Stimulated activated CD4-positive, alpha-beta T cell treated with anti-CD3 and anti-CD28 coated beads, Interleukin-4, amount 100 ng/mL, for 1 hour (primary cell): ENCODE results near the gene EEF2K.
"Not testable (repeated sequence)": the region's sequence is repeated elsewhere in the genome, so short reads cannot be mapped to it uniquely, and the experiment has no call there.

Experiments
- DNase-seq: peaks from one replicate; pipeline ENCODE4 v3.0.0-alpha.2; 2020

EEF2K gene

DNA sequence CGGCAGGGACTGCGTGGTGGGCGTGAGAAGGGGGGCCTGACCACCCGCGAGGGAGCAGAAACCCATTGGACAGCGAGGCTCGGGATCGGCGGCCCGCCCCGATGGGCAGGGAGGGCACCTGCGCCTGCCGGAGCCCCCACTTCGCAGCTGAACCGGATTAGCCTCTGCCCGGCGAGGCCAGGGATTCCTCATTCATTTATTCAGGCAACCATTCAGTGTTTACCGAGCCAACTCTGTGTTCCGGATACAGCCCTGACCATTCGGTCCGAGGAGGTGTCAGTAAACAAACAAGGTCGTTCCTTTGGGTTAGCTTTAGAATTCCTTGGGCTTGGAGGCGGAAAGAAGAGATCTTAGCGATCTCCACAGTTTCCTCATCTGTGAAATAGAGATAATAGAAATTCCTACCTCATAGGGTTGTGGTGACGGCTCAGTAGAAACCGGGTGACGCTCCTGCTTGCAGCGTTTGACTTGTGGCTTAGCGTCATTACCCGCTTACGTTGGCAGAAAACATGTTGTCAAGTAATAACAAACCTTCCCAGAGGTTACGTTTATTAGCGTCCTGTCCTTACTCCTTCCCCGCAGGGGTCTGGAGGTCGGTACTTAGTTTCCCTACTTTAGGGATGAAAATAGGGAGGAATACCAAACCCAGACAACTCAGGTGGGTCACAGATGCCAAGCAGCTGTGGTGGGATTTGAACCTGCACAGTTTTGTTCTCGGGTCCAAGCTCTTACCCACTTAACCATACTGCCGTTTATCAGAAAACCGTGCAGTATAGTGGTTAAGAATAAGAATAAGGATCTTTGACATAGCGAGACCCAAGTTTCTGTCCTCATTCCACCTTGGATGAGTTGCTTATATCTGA, 92.0 kb downstream of the EEF2K start:
- DNase-seq, result peak; percentile 59

DNA sequence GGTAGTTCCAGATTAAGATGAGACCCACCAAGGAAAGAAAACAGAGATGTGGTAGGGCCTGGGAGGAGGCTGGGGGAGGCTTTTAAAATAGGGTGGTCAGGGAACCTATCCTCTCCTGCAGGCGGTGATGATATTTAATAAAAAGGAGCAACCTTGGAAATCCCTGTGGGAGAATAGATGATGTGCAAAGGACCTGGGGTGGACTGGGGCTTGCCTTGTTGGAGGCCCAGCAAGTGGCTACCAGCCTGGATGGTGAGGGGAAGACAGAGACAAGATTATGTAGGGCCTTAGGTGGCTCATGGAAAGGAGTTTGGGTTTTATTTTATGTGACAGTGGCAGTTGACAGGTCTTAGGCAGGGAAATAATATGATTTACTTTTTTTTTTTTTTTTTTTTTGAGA, 93.0 kb downstream of the EEF2K start:
- DNase-seq, result no peak

DNA sequence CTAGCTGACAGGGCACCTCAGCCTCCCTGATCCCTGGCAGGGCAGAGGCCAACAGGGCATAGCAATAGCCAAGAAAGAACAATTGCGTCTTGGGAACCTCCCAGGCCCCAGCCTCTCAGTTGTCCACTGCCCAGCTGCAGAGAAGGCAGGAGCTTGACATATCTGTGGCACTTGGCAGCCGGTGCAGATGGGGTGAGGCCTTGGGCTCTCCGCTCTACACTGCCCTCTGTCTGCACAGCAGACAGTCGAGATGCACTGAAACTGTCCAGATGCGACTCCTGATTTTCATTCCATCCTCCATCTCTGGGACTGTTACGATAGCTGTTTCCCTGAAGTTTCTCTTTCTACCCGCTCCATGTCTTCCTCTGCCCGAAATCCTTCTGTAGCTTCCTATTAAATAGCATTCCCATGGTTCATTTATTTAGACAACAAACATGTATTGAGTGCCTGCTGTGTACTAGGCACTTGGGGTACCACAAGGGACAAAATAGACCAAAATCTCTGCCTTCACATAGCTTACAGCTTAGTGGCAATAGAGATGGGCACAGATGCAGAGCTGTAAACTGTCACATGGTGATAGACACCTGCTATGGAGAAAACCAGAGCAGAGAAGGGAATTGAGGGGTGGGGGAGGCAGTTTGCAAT, 94.5 kb downstream of the EEF2K start:
- peak; percentile 41 for DNase-seq

DNA sequence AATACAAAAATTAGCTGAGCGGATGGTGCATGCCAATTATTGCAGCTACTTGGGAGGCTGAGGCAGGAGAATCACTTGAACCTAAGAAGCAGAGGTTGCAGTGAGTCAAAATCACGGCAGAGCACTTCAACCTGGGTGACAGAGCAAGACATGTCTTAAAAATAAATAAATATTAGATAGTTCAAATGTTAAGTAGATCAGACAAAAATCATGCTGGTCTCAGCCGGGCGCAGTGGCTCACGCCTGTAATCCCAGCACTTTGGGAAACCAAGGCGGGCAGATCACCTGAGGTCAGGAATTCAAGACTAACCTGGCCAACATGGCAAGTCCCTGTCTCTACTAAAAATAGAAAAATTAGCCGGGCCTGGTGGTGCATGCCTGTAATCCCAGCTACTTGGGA, 95.3 kb downstream of the EEF2K start:
- not testable (repeated sequence) for DNase-seq

DNA sequence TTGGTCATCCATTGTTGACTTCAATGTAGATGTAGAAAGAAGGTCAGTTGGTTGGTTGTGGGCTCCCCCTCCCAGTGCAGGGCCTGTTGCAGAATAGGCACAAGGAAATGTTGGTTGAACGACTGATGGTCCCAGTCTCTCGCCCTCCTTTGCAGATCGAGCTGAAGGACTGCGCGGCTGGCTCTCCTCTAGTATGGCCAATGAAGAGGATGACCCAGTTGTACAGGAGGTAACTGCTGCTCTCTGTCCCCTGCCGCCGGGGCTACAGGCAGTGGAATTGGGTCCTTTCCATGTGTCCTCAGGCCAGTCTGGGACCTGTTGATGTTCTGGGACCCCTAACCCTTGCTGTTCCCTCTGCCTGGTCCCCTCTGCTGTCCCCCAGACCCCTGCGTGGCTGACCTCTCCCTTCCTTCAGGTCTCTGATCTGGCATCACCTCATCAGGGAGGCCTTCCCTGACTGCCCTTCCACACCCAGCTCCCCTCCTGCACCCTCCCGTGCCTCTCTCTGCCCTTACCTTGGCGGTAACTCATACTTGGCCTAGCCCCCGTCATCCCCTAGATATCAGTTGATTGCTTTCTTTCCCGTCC, 96.8 kb downstream of the EEF2K start:
- no peak for DNase-seq

DNA sequence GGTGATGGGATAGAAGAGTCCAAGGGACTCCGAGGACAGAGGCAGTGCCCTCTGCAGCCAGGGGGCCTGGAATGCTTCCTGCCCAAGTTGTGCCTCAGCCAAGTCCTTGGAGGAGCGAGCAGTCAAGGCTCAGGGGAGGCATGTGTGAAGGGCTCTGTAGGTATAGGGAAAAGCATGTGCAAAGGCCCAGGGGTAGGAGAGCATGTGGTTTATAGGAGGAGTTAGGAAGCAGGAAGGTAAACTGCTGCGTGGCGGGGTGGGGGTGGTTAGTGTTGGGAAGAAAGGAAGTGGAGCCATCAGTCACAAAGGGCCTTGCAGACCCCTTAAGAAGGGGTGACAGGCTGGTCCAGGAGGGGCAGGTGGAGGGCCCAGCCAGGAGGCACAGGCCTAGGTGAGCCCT, 98.3 kb downstream of the EEF2K start:
- no peak for DNase-seq

DNA sequence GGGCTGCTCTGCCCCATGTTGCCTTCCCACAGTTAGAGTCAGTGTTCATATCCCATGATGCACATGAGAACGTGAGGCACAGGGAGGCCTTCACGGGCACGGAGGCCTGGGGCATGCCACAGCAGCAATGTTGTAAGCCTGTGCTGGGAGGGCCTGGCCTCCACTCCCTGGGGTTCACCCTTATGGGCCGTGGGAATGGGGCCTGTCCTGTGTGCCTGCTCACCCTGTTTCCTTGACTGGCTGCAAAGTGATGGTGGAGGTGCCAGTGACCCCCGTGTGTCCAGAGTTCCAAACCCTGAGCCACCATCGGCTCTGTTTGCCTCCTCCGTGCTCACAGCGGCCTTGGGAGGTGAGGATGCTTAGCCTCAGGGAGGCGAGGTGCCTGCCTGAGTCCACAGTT, 100.7 kb downstream of the EEF2K start:
- no peak for DNase-seq

DNA sequence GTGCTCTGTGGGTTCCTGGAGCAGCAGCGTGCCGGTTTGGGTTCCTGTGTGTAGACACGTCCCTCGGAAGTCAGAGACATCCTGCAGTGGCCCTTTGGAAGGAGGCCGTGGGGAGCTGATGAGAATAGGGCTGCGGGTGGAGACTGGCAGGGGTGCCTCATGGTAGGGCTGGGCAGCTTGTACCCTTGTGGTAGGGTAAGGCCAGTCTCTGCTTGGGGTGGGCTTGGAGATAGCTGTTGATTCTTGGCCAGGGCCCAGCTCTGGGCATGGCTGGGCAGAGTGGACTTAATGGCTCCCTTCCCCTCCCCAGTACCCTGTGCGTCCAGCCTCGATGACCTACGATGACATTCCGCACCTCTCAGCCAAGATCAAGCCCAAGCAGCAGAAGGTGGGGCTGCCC, 101.8 kb downstream of the EEF2K start:
- DNase-seq, result no peak

DNA sequence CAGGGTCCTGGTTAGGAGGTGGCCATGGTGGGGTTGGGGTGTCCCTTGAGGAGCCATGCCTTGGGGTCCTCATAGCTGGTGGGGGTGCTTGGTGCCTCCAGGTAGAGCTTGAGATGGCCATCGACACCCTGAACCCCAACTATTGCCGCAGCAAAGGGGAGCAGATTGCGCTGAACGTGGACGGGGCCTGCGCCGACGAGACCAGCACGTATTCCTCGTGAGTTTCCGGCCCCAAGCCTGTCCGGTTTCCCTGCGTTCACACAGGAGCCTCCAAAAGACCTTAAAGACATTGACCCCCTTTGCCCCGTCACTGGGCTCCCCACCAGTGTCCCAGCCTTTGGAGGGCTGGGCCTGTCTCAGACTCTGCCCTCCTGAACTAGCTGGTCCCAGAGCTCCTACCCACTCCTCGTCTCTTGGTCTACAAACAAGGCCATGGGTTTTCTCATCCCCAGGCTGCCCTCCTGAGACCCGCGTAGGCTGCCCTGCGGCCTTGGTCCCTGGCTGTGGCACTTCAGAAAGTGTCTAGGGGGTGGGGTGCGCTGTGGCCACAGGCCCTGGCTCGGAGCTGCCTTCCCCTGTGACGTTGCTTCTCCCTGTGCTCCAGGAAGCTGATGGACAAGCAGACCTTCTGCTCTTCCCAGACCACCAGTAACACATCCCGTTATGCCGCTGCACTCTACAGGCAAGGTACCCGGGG, 102.9 kb downstream of the EEF2K start:
- DNase-seq, result no peak

DNA sequence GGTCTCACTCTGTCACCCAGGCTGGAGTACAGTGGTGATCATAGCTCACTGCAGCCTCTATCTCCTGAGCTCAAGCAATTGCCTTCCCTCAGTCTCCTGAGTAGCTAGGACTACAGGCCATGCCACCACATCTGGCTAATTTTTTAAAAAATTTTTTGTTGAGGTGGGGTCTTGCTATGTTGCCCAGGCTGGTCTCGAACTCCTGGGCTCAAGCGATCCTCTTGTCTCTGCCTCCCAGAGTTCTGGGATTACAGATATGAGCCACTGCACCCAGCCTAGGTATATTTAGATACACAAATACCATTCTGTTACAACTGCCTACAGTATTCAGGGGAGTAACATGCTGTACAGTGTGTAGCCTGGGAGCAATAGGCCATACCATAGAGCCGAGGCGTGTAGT, 105.4 kb downstream of the EEF2K start:
- DNase-seq, result no peak

DNA sequence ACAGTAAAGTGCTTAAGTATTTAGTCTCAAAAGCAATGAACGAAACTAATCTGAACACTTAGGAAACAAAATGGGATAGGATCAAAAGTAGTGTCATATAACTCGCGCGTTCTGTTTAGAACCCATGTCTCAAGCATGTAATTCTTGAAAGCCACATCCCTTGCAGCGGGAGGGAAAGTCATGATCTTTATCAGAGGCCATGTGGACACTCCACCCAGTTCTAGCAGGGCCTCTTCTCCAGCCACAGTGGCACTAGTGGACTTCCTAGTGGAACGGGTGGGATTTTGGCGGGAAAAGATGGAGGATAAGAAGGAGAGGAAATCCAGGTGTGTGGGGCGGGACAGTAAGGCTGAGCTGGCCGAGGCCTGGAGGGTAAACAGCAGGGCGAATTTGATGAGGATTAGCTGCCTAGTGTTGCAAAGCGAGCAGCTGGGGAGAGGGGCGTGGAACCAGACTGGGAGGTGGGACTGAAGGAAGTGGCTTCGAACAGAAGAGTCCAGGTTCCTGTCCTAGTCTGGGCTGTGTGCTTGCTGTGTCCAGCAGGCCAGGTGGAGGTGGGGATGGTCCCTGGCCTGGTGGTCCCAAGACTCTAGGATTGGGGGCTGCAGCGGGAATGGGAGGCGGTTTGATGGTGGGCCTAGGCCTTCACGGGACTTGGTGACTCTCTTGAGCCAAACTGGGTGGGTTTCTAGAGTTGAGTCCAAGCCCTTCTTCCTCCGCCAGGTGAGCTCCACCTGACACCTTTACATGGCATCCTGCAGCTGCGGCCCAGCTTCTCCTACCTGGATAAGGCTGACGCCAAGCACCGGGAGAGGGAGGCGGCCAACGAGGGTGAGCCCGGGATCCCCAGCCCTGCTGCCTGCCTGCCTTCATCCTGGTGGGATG, 107.1 kb downstream of the EEF2K start:
- DNase-seq, result no peak

DNA sequence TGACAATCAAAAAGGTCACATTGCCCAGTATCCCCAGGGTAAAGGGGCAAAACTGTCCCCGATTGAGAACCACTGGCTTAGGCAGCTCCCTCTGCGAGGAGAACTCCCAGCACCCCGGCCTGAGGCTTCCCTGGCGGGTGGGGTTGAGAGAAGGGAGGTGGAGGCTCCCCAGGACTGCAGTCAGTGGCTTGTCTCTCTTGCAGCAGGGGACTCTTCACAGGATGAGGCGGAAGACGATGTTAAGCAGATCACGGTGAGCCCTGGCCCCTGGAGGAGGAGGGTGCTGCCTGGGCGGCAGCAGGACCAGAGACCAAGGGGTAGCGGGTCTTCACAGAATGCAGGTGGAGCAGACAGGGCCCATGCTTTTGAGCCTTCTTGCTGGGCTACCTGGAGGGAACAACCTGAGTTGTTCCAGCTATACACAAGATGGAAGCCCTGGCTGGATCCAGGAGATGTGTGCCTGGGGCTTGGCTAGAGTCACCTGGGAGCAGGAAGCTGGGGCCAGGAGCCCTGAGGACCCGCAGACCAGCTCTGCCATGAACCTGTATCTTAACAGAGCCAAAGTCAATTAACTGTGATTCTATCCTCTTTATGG, 107.9 kb downstream of the EEF2K start:
- no peak for DNase-seq

DNA sequence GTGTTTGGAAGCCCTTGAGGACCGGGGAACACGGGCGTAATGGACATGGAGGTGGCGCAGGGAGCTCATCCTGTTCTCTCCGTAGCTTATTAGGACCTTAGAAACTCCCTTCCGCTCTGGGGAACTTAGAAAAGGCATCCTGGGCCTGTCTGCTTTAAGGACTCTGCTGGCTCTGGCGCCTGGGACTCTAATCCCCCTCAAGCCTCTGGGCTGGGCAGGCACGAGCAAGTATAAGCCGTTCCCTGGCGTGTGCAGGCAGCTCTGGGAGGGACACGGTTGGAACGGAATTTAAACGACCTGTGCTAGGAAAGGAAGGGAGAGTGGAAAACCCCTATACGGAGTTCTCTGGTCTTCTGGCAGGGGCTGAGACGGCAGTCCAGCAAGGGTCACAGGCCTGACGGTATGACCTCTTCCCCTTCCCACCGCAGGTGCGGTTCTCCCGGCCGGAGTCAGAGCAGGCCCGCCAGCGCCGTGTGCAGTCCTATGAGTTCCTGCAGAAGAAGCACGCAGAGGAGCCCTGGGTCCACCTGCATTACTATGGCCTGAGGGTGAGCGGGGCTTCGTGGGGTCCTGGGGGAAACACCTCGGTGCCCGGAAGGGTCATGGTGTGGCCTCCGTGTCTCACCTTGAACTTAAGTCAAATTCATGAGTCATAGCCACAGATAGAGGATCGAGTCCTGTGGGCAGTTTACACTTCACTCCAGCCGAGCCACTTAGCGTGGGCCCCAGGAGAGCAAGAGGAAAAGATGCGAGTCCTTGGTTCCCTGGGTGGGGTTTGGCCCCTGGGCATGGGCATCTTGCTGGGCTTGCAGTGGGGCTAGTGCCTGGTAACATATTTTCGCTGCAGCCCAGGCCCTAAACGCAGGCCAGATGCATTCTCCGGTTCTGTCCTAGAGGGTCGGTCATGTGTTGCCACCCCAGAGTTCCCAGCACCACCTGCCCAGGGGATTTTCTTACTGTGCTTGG, 108.9 kb downstream of the EEF2K start:
- no peak for DNase-seq

DNA sequence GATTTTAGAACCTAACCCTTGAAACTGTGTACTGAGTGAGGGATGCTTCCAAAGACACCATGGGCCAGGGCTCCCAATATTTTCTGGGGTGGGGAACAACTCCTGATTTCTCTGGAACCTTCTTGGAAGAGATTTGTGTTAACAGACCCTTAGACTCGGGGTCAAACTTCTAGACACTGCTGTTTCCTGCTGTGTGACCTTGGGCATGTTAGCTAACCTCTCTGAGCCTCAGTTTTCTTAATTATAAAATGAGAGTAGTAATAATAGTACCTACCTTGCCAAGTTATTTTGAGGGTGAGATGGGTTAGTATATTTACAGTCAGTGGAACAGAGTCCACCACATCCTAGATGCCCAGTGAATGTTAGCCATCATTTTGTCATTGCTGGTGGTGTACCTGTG, 109.9 kb downstream of the EEF2K start:
- no peak for DNase-seq

DNA sequence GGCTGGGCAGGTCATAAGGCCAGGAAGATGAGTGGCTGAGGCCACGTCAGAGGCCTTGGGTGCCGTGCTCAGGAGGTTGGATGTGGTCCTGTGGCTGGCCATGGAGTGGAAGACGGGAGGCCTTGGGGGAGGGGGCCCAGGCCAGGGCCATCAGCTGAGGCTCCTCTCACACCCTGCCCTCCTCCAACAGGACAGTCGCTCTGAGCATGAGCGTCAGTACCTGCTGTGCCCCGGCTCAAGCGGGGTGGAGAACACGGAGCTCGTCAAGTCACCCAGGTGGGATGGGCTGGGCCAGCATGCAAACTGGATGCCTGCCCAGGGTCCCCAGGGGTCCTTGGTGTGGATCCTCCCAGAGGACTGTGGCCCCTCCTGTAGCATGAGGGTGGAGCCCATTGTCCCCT, 110.3 kb downstream of the EEF2K start:
- DNase-seq, result no peak

DNA sequence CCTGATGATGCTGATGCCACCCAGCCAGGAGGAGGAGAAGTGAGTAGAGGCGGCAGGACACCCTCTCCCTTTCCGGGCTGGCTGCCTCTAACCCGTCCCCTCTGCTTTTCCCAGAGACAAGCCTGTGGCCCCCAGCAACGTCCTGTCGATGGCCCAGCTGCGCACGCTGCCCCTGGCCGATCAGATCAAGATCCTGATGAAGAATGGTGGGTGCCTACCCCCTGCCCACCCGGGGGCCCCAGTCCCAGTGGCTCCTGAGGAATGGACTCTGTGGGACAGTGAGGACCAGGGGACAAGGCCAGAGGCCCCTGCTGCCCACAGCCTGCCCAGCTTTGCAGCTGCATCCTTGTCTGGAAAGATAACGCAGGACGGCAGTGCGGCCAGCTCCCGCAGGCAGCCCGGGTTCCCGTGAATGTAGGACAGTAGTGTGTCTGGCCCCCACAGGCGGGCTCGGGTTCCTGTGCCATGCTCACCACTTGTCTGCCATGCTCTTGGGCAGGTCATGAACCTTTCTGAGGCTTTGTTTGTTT, 111.0 kb downstream of the EEF2K start:
- DNase-seq, result no peak

DNA sequence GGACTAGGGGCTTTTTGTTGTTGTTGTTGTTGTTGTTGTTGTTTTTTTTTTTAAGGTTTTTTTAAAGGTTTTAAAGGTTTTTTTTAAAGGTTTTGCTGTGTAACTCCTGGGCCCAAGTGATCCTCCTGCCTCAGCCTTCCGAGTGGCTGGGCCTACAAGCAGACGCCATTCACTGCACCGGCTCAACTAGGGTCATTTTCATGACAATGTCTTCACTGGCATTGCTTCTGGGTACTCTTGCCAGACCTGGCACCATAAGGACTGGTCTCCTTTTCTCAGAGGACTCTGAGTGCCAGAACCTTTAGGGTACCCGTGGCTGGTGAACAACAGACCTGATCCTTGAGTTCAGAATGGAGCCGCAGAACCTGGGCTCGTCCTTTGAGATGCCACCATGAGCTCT, 111.5 kb downstream of the EEF2K start:
- no peak for DNase-seq

DNA sequence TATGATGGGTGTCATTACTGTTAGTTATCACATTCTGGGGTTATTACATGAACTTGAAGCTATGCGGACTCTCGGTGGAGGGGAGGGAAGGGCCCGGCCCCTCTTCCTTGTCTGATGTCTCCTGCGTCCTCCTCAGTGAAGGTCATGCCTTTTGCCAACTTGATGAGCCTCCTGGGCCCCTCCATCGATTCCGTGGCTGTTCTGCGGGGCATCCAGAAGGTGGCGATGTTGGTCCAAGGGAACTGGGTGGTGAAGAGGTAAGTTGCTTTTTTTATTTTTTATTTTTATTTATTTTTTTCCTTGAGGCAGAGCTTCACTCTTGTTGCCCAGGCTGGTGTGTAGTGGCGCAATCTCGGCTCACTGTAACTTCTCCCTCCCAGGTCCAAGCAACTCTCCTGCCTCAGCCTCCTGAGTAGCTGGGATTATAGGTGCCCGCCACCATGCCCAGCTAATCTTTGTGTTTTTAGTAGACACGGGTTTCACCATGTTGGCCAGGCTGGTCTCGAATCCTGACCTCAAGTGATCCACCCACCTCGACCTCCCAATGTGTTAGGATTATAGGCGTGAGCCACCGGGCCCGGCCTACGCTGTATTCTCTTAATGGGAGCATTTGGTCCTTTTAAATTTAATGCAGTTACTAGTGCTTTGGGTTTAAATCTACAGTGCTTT, 112.7 kb downstream of the EEF2K start:
- peak; percentile 58 for DNase-seq

DNA sequence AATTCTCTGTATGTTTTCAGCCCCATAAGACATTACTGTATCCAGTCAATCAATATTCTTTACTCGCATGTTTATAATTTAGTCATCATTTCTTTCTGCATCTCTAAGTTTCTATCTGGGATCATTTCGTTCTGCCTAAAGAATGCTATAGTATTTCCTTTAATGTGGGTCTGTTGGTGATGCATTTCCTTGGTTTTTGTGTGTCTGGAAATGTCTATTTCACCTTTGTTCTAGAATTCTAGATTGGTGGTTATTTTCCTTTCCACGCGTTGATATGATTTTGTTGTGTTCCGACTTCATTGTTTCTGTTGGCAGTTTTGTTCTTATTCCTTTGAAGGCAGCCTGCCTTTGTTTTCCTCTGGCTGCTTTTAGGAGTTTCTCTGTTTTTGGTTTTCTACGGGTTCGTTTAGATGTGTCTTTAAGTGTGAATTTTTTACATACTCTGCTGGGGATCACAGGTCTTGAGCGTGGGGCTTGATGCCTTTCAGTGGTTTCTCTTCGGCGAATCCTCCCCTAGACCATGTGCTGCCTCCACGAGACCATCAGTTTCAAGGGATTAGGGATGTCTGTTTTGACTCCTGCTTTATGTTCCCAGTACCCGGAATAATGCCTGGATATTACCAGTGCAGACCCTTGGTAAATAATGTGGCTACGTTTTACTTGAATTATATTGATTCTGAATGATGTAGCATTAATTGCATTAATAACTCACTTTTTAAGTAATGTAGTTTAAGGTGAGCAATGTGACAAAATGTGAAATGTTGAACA, 114.7 kb downstream of the EEF2K start:
- no peak for DNase-seq
